HG02973 (cell line): Measurements from ENCODE around the gene DYNLT1.

Source experiments
- ATAC-seq: cut with Tn5 transposase; IDR thresholded peaks from one replicate; pipeline ENCODE4 v1.9.1; 2021; ENCODE audit warnings: moderate library complexity; ENCODE audit not compliant: unreplicated experiment

Gene DYNLT1

GRCh38 chr6:158603261-158604047 lies 41.1 kb downstream of the DYNLT1 start:
- ATAC-seq, result no peak

- no peak for ATAC-seq
Measured at GRCh38 chr6:158599635-158600034, 44.9 kb downstream of the DYNLT1 start.

DNA sequence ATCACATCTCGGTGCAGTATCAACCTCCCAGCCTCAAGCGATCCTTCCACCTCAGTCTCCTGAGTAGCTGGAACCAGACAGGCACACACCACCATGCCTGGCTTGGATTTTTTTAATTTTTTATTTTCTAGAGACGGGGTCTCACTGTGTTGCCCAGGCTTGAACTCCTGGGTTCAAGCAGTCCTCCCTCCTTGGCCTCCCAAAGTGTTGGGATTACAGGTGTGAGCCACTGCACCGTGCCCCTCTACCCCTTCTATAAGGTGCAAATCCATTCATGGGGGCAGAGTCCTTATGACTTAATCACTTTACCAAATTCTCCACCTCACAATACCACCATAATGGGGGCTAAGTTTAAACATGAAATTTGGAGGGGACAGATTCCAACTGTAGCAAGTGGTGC lies 47.0 kb downstream of the DYNLT1 start:
- ATAC-seq, result no peak

DNA sequence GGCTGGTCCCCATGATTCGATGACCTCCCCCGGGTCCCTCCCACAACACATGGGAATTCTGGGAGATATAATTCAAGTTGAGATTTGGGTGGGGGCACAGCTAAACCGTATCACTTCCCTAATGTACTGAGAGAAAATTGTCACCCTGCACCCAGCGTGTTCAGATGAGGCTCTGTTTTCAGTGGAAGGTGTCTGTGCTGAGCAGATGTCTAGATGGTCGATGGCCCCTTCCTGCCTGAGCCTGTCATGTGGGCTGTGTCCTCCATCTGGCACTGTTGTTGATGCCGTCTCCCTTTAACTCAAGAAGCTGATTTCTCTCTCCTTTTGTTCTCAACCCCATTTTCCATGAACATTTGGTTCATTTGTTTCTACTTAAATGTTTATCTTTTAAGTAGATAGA lies 47.7 kb downstream of the DYNLT1 start:
- no peak for ATAC-seq

DNA sequence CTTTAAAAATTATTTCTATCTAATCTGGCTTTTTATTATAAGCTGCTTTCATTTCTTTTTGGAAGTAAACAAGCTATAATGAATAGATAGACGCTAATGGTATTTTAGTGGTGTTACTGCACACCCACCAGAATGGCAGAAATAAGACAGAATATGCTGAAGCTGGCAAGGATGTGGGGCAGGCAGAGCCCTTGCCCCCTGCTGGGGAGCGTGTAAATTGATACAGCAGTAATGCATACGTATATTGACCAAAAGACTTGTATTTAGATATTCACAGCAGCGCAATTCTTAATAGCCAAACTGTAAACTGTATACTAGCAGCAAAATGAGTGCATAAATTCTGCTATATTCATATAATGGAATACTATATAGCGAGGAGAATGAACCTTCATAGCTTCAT lies 49.3 kb downstream of the DYNLT1 start:
- no peak for ATAC-seq

DNA sequence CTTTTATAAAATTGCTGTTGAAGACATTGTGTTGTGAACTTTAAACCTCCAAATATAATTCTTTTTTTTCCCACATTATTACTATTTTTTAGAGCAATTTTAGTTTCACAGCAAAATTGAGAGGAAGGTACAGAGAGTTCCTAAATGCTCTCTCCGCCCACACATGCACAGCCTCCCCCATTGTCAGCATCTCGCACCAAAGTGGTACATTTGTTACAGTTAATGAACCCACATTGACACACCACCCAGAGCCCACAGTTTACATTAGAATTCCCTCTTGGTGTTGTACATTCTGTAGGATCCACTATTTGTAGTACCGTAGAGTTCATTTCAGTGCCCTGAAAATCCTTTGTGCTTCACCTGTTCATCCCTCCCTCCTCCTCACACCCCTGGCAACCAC lies 50.9 kb downstream of the DYNLT1 start:
- no peak for ATAC-seq

- ATAC-seq, result no peak
Measured at GRCh38 chr6:158591810-158592209, 52.7 kb downstream of the DYNLT1 start.

- ATAC-seq, result no peak
Measured at GRCh38 chr6:158591134-158591809, 53.3 kb downstream of the DYNLT1 start.

GRCh38 chr6:158589366-158589765 lies 55.2 kb downstream of the DYNLT1 start:
- no peak for ATAC-seq

DNA sequence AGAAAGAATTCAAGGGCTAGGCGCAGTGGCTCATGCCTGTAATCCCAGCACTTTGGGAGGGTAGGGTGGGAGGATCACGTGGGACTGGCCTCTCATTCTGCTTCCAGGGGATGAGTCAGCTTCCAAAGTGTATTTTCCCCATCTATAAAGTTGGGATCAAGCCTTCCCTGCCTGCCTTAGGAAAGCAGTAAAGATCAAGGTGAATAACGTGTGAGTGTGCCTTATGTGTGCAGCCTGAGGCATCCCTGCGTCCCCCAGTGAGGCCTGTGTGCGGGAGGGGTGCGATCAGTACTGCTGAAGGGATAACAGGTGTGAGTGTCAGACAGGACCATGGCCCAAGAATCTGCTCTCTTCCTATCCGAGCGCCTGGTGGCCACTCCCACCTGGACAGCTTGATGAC lies 57.9 kb downstream of the DYNLT1 start:
- ATAC-seq, result no peak
